Glomerular endothelial cell (primary cell): Measurements from ENCODE around the gene GLP2R. TPM values are rescaled to one million over a fixed set of nuclear protein-coding genes. Genes with fewer than 3 reads are reported as not detected.
"Not testable (repeated sequence)": the region's sequence is repeated elsewhere in the genome, so short reads cannot be mapped to it uniquely, and the experiment has no call there.

Experiments used
- DNase-seq: peaks from one replicate; pipeline ENCODE4 v3.0.0-alpha.2; 2011; ENCODE audit warnings: low read depth, low spot score; ENCODE audit errors: extremely low read depth
- total RNA-seq: library from RNA; depleted of rRNA; stranded (reverse); fragments of >200 nt; gene quantifications from 2 replicates; pipeline ENCODE4 v1.2.3, GENCODE V29; 2015

GLP2R gene
- total RNA-seq = 0.10 TPM in 1 of 2 replicates, not detected in the other

- DNase-seq = no peak
Observed at GRCh38 chr17:9825641-9826150, at the start of gene GLP2R. TSS of gene GLP2R (plus strand) at chr17:9825924. CDS start at chr17:9826064, 140 bp downstream.

- no peak for DNase-seq
Observed at GRCh38 chr17:9776911-9777310, 48.8 kb upstream of the GLP2R start.

GRCh38 chr17:9780552-9780951 lies 45.2 kb upstream of the GLP2R start:
- DNase-seq = no peak

GRCh38 chr17:9783050-9783449 lies 42.7 kb upstream of the GLP2R start:
- no peak for DNase-seq

GRCh38 chr17:9783465-9783864 lies 42.3 kb upstream of the GLP2R start:
- DNase-seq = not testable (repeated sequence)

- no peak for DNase-seq
Observed at GRCh38 chr17:9784544-9784943, 41.2 kb upstream of the GLP2R start.

GRCh38 chr17:9788601-9789000 lies 37.1 kb upstream of the GLP2R start:
- DNase-seq = no peak

- no peak for DNase-seq
Observed at GRCh38 chr17:9790316-9790715, 35.4 kb upstream of the GLP2R start.

- DNase-seq = no peak
Observed at GRCh38 chr17:9790889-9791876, 34.5 kb upstream of the GLP2R start, which contains the start of gene DHRS7C. TSS of gene DHRS7C (minus strand) at chr17:9791592. CDS start at chr17:9791284, 308 bp downstream.

GRCh38 chr17:9792181-9792840 lies 33.4 kb upstream of the GLP2R start:
- DNase-seq = no peak

- DNase-seq = no peak
Observed at GRCh38 chr17:9798008-9798407, 27.7 kb upstream of the GLP2R start.

GRCh38 chr17:9798724-9799123 lies 27.0 kb upstream of the GLP2R start:
- no peak for DNase-seq

GRCh38 chr17:9801505-9801904 lies 24.2 kb upstream of the GLP2R start:
- no peak for DNase-seq

GRCh38 chr17:9802294-9802693 lies 23.4 kb upstream of the GLP2R start:
- no peak for DNase-seq

- no peak for DNase-seq
Observed at GRCh38 chr17:9802697-9803096, 23.0 kb upstream of the GLP2R start.

GRCh38 chr17:9805769-9806168 lies 20.0 kb upstream of the GLP2R start:
- DNase-seq = no peak

GRCh38 chr17:9806699-9807098 lies 19.0 kb upstream of the GLP2R start:
- DNase-seq = no peak

- DNase-seq = no peak
Observed at GRCh38 chr17:9809409-9809808, 16.3 kb upstream of the GLP2R start.

- DNase-seq = no peak
Observed at GRCh38 chr17:9810100-9810949, 15.4 kb upstream of the GLP2R start.

- DNase-seq = no peak
Observed at GRCh38 chr17:9811086-9811485, 14.6 kb upstream of the GLP2R start.

- DNase-seq = no peak
Observed at GRCh38 chr17:9811537-9811936, 14.2 kb upstream of the GLP2R start.
